Tibial artery (tissue), 4 donors: ENCODE data around the gene TFDP1.

Experiments used
- DNase-seq, 2 donors: peaks; one replicate each; pipeline ENCODE4 v3.0.0-alpha.2; 2019
- H3K27ac ChIP-seq, 2 donors: fragments of 200-600 bp; sonication (generic) in 1 of 2; 1 replicate in 1 of 2; 2 replicates in 1 of 2; pipeline ENCODE4 v1.5.1; 2018 to 2019; ENCODE audit warnings: mild to moderate bottlenecking in 1 of 2
- H3K27me3 ChIP-seq, 2 donors: fragments of 200-600 bp; sonication (generic) in 1 of 2; one replicate each; pipeline versions ENCODE4 v1.5.1 to v1.6.0; 2016 to 2019
- H3K36me3 ChIP-seq, 3 donors: fragments of 200-600 bp; sonication (generic) in 2 of 3; one replicate each; pipeline ENCODE4 v1.5.1; 2016 to 2019; ENCODE audit warnings: mild to moderate bottlenecking in 2 of 3
- H3K4me1 ChIP-seq, 4 donors: fragments of 200-600 bp; sonication (generic) in 2 of 4; 1 replicate in 3 of 4; 2 replicates in 1 of 4; pipeline ENCODE4 v1.5.1; 2016 to 2019
- H3K4me3 ChIP-seq, 2 donors: fragments of 200-600 bp; sonication (generic) in 1 of 2; 1 replicate in 1 of 2; 2 replicates in 1 of 2; pipeline ENCODE4 v1.5.1; 2018 to 2019; ENCODE audit warnings: mild to moderate bottlenecking in 2 of 2
- H3K9me3 ChIP-seq, 3 donors: fragments of 200-600 bp; sonication (generic) in 1 of 3; one replicate each; pipeline ENCODE4 v1.5.1; 2016 to 2019
- intact Hi-C: fragments of 100-400 bp; cut with DNase I; formaldehyde crosslinking; loops from one replicate; pipeline ENCODE4 v1.15.0; 2023; ENCODE audit warnings: low total_unique reads
- TF ChIP-seq, protein P1 (sequence below), 2 experiments: fragments of 200-600 bp in 1 of 2; fragments of 450-650 bp in 1 of 2; IDR thresholded peaks; one replicate each; pipeline ENCODE4 v1.5.1; 2017 to 2019; ENCODE audit warnings: antibody characterized with exemption in 2 of 2, mild to moderate bottlenecking in 1 of 2, moderate library complexity in 1 of 2

TFDP1 gene

DNA sequence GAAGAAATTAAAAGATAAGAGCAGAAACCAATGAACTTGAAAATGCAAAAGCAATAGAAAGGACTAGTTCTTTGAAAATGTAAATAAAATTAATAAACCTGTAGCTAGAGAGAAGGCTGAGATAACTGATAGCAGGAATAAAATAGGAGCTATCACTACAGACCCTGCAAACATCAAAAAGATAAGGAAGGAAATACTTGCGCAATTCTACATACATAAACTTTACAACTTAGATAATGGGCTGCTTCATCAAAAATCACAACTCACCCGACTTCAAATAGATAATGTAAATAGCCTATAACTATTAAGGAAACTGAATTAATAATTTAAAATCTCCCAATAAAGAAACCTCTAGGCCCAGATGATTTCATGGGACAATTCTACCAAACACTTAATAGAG, 77.0 kb downstream of the TFDP1 start:
- H3K27me3 ChIP-seq = peaks cover 0 to 34% of the 10 kb centered on the region in 2 donors
- DNase-seq = no peak
- peaks cover 0 to 18% (median 7%) of the 10 kb centered on the region in 3 donors for H3K9me3 ChIP-seq
- intact Hi-C loops = no loop called here
- H3K4me1 ChIP-seq = no peaks in the 10 kb centered on the region
- no peaks in the 10 kb centered on the region for H3K36me3 ChIP-seq
- H3K4me3 ChIP-seq = no peak overlapping the region
- TF ChIP-seq, protein P1, sequence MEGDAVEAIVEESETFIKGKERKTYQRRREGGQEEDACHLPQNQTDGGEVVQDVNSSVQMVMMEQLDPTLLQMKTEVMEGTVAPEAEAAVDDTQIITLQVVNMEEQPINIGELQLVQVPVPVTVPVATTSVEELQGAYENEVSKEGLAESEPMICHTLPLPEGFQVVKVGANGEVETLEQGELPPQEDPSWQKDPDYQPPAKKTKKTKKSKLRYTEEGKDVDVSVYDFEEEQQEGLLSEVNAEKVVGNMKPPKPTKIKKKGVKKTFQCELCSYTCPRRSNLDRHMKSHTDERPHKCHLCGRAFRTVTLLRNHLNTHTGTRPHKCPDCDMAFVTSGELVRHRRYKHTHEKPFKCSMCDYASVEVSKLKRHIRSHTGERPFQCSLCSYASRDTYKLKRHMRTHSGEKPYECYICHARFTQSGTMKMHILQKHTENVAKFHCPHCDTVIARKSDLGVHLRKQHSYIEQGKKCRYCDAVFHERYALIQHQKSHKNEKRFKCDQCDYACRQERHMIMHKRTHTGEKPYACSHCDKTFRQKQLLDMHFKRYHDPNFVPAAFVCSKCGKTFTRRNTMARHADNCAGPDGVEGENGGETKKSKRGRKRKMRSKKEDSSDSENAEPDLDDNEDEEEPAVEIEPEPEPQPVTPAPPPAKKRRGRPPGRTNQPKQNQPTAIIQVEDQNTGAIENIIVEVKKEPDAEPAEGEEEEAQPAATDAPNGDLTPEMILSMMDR (IDR thresholded peaks at IDR 0.05) = no peak
- no peak overlapping the region for H3K27ac ChIP-seq

DNA sequence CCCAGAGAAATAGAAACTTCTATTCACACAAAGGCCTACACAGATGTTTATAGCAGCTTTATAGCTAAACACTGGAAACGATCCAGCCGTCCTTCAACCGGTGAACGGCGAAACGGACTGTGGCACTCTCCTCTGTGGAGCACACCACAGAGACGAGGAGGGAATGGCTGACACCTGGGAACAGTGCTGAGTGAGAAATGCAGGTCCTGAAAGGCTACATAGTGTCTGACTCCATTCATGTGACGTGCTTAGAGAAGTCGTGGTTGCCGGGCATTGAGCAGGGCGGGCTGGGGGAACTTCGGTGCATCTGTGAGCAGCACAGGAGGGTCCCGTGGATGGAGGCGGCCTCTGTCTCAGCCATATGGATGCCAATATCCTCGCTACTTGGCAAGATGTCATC, 79.4 kb downstream of the TFDP1 start:
- DNase-seq = peak in 1 of 2 donors; percentile 13
- TF ChIP-seq, protein P1 (IDR thresholded peaks at IDR 0.05) = no peak
- Histone ChIP-seq H3K36me3 (no peaks in the 10 kb centered on the region), H3K27ac (no peak overlapping the region), H3K4me1 (no peaks in the 10 kb centered on the region), H3K4me3 (no peak overlapping the region), H3K27me3 (peaks cover 0 to 13% of the 10 kb centered on the region in 2 donors), H3K9me3 (peaks cover 0 to 18% (median 7%) of the 10 kb centered on the region in 3 donors)
- intact Hi-C loops = no loop called here

GRCh38 chr13:113664751-113665596, 80.4 kb downstream of the TFDP1 start:
- peaks cover 0 to 11% of the 10 kb centered on the region in 2 donors for H3K27me3 ChIP-seq
- intact Hi-C loops = no loop called here
- H3K4me3 ChIP-seq = no peak overlapping the region
- TF ChIP-seq, protein P1 (IDR thresholded peaks at IDR 0.05) = no peak
- no peak overlapping the region for H3K27ac ChIP-seq
- no peaks in the 10 kb centered on the region for H3K4me1 ChIP-seq
- no peaks in the 10 kb centered on the region for H3K36me3 ChIP-seq
- H3K9me3 ChIP-seq = peaks cover 0 to 18% (median 7%) of the 10 kb centered on the region in 3 donors
- DNase-seq = peak; percentile 12 to 60

GRCh38 chr13:113665597-113666328, 81.2 kb downstream of the TFDP1 start:
- intact Hi-C loops = no loop called here
- H3K27me3 ChIP-seq = peaks cover 0 to 11% of the 10 kb centered on the region in 2 donors
- H3K36me3 ChIP-seq = no peaks in the 10 kb centered on the region
- TF ChIP-seq, protein P1 (IDR thresholded peaks at IDR 0.05) = no peak
- no peak overlapping the region for H3K4me3 ChIP-seq
- peak; percentile 9 to 46 for DNase-seq
- H3K27ac ChIP-seq = no peak overlapping the region
- H3K9me3 ChIP-seq = peaks cover 0 to 11% (median 7%) of the 10 kb centered on the region in 3 donors
- H3K4me1 ChIP-seq = no peaks in the 10 kb centered on the region

- peak in 1 of 2 donors; percentile 51 for DNase-seq
- Histone ChIP-seq H3K27me3 (peaks cover 0 to 13% of the 10 kb centered on the region in 2 donors), H3K4me3 (no peak overlapping the region), H3K36me3 (no peaks in the 10 kb centered on the region), H3K27ac (no peak overlapping the region), H3K9me3 (peaks cover 0 to 7% (median 4%) of the 10 kb centered on the region in 3 donors), H3K4me1 (no peaks in the 10 kb centered on the region)
- intact Hi-C loops = no loop called here
- TF ChIP-seq, protein P1 (IDR thresholded peaks at IDR 0.05) = no peak
Measured at GRCh38 chr13:113666329-113666670, 81.7 kb downstream of the TFDP1 start.
